NCI-H2107 treated with DMSO at 0.1 percent for 48 hours (cell line): Measurements from ENCODE around the gene RPL36.

Source experiments
- DNase-seq: peaks from one replicate; lab custom pipeline; 2025; ENCODE audit not compliant: unreplicated experiment; lab: John Stamatoyannopoulos, UW

The RPL36 gene

DNA sequence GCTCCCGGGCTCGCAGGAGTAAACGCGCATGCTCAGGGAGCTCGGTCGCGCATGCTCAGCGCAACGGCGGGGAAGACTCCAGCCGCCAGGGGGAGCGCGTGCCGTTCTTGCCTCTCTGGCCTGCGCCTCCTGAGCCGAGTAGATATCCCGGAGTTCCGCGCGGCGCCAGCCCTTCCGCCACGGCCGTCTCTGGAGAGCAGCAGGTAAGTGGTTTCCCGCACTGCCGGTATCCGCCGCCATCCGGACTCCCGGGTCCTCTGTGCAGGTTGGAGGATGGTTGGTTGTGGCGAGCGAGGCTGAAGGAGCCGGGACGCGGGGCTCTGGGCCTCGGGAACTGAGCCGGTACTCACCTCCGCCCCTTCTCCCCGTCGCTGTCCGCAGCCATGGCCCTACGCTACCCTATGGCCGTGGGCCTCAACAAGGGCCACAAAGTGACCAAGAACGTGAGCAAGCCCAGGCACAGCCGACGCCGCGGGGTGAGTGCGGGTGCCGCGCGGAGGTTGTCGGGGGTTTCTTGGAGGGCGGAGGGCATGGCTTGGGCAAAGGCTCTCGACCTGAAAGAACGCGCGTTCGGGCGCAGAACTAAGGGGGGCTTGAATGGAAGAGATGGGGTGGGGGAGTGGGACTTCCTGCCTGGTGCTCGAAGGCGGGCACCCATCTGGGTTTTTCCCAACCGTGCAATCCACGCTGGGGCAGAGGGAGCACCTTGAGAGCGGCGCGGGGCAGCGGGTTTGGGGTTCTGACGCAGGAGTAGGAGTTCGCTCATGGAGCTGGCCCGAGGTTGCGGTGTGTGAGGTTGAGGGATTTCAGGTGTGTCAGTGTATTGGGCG is at the start of gene RPL36:
Gene RPL36 (plus strand): TSS at position 171 of the 830 bp plus-strand sequence. CDS start 213 bp downstream, at position 384.
- peak; percentile 89 for DNase-seq

- no peak for DNase-seq
These were observed 48.9 kb upstream of the RPL36 start for GRCh38 chr19:5641171-5641570.

- DNase-seq: no peak
These were observed 47.9 kb upstream of the RPL36 start for GRCh38 chr19:5642204-5642603.

DNA sequence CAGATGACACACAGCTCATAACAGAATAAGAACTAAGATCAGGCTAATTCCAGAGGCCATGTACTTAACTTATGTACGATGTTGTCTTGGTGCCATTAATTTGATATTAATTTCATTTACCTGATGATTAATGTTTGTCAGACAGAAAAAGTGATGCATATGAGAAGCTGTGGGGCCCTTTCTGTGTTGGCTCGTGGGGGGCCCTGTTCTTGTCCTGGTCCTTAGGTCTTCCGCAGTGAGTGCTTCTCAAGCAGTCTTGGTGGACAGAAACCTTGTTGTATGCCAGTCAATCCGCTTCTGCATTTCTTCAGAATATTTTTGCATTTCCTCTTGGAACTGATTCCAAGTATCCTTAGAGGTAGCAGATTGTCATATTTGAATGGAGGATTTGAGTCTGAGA is 47.0 kb upstream of the RPL36 start:
- no peak for DNase-seq

- no peak for DNase-seq
These were observed 46.1 kb upstream of the RPL36 start for GRCh38 chr19:5644037-5644436.

DNA sequence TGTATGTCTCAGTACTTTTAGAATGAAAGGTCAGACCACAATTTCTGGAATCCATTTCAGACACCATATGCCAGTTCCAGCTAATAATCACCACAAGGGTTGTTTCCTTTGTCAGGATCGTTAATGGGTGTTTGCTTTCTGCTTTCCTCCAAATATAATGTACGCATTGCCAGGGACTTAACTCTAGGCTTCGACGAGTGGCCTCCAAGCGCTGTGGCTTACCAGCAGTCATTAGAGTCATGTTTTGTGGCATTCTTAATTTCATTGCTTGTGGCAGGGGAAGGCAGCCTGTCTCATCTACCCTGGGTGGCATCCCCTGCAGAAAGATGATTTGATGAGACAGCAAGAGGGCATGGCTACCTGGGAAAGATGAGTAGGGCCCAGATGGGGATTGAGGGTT is 44.7 kb upstream of the RPL36 start:
- peak; percentile 94 for DNase-seq

DNA sequence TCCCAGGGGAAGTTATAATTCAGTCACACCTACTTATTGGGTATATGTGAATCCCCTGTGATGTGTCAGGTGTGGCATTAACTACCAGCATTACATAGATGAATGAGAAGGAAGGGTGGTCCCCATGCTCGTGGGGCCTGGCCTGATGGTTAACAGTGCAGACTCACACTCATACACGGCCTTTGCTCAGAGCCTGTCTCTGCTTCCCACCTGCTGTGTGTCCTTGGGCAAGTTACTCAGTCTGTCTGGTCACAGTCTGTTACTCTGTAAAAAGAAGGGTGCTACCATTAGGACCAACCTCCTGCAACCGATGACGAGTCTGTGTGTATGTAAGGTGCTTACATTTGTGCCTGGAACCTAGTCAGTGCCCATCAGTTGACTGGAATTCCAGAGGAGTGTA is 43.4 kb upstream of the RPL36 start:
- DNase-seq: no peak

DNA sequence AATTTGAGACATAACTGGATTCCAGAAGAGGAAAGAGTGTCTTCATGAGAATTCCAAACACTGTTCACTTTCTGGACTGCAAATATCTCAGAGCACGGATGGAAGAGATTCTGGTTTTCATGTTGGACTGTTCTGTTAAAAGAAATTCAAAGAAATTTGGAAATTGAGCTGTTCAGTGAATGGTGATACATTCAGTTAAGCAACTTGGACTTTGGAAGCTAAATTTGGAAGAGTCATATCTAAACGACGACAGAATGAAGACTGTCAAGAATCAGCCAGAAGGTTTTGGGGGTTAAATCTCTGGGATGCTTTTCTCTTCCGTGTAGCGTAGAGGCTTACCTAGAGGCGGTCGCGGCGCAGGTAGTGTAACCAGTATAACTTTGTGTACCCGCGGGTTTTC is 41.6 kb upstream of the RPL36 start:
- DNase-seq: no peak

DNA sequence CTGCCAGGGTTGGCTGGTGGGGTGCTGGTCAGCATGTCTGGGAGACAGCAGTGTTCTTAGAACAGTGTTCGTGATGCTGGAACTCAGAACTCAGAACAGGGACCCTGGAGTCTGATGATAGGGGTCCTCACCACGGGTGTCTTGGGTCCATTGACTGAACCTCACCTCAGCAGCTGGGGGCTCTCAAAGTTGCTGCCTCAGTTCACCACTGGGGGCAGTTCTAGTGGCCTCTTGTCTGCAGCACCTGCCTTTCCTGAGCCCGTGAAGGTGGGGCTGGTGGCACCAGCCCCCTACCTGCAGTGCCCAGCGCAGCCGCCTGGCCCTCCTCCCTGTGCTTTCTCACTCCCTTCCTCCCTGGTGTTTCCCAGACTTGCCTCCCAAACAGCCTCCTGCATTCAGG is 38.7 kb upstream of the RPL36 start:
- no peak for DNase-seq

DNA sequence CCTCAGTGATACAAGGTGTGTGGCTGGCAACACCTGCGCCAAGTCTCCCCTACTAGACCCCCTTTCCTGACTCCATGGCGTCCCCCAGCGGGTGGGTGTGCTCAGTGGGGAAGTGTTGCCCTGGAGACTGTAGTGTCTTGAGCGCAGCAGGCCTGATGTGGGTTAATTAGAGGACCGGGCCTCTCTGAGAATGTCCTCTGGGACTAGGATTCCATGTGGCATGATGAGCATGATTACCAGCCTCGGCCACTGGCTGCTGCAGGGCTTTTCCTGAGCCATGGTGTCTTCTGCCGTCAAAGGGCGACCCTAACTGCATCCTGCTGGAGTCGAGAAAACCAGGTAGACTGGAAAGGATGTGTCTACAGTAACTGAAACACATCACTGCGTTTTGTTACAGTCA is 37.8 kb upstream of the RPL36 start:
- DNase-seq: no peak

- DNase-seq: no peak
These were observed 35.2 kb upstream of the RPL36 start for GRCh38 chr19:5654931-5655330.

DNA sequence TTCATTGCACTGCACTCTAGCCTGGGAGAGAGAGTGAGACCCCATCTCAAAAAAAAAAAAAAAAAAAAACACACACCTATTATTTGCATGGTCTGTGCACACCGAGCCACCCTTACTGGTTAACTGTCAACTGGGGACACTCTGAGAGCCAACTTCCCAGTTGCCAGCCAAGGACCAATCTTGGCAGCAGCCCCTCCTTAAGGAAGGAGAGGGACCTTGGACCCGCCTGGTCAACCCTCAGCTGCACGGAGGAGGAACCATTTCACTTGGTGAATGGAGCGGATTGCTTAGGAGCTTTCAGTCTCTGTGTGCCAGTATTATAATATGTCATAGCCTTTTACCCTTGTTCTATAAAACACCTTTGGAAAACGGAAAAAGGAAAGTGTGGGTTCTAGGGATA is 34.7 kb upstream of the RPL36 start:
- DNase-seq: no peak

GRCh38 chr19:5661483-5661882 is 28.6 kb upstream of the RPL36 start:
- DNase-seq: no peak

DNA sequence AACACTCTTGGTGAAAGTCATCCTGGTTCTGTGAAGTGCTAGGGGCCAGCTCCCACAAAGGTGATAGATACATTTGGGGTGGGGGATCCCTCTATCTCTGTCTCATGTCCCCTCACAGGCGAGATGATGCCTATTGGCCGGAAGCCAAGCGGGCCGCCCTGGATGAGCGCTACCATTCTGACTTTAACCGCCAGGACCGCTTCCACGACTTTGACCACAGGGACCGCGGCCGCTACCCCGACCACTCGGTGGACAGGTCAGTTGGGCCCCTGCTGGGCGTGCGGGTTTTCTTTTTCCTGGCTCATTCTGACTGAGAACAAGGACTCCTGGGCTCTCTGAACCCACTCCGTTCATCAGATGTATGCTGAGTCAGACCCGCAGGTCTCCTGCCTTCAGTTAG is 26.2 kb upstream of the RPL36 start:
- DNase-seq: no peak

DNA sequence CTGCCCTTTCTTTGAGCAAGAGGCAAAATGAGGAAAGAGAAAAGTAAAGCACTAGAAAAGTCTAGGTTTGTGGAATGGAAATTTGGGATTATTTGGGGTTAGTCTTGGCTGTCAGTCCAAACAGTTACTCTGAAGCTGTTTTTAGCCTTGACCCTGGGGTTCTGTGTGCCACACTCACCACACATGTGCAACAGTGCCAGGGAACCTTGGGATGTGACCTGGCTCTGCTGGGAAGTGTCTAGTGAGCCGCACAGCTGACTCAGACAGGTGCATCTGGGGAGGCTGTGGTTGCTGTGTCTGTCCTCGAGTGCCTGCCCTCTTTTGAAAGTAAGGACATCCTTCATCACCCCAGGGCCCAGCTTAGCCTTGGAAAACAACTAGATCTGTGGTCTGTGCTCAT is 25.6 kb upstream of the RPL36 start:
- no peak for DNase-seq

GRCh38 chr19:5665781-5666513 is 24.1 kb upstream of the RPL36 start:
- DNase-seq: no peak

DNA sequence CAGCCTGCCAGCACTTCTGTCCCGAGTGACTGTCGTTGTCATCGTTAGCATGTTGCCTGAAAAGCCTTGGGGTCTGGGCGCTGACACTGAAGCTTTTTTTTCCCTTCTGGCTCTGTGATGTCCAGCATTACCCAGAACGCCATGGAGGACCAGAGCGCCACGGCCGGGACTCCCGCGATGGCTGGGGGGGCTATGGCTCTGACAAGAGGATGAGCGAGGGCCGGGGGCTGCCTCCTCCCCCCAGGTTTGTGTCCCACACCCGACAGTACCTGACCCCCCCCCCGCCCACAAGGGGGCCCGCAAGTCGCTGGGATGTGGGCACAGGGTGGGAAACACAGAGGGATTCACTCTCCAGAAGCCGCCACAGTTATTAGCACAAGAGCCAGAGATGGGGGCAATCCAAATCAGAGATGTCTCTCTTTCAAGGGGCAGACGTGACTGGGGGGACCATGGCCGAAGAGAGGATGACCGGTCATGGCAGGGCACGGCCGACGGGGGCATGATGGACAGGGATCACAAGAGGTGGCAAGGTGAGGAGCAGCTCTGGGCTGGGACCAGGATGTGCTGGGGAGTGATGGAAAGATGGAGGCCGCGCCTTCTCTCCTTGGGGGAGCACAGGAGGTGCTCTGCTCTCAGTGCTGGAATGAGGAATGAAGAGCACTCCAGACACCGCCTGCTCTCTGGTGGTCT is 23.0 kb upstream of the RPL36 start:
- DNase-seq: no peak

DNA sequence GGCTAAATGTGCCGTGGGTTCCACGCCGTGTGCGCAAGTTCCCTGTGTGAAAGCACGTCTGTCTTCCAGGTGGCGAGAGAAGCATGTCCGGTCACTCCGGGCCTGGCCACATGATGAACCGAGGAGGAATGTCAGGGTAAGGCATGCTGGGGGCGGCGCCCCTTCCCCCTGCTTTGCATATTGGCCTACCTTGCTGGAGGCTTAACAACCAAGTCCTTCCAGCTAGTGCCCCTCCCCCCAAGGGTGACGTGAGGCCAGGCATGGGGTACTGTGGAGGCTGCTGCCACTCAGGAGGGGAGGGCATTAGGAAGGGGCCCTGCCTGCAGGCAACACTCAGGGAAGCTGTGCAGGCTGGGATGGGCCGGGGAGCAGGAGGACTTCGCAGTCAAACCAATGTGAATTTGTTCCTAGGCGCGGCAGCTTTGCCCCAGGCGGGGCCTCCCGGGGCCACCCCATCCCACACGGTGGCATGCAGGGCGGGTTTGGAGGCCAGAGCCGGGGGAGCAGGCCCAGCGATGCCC is 22.3 kb upstream of the RPL36 start:
- no peak for DNase-seq

GRCh38 chr19:5669212-5669611 is 20.9 kb upstream of the RPL36 start:
- DNase-seq: no peak

GRCh38 chr19:5671600-5671999 is 18.5 kb upstream of the RPL36 start:
- DNase-seq: no peak

DNA sequence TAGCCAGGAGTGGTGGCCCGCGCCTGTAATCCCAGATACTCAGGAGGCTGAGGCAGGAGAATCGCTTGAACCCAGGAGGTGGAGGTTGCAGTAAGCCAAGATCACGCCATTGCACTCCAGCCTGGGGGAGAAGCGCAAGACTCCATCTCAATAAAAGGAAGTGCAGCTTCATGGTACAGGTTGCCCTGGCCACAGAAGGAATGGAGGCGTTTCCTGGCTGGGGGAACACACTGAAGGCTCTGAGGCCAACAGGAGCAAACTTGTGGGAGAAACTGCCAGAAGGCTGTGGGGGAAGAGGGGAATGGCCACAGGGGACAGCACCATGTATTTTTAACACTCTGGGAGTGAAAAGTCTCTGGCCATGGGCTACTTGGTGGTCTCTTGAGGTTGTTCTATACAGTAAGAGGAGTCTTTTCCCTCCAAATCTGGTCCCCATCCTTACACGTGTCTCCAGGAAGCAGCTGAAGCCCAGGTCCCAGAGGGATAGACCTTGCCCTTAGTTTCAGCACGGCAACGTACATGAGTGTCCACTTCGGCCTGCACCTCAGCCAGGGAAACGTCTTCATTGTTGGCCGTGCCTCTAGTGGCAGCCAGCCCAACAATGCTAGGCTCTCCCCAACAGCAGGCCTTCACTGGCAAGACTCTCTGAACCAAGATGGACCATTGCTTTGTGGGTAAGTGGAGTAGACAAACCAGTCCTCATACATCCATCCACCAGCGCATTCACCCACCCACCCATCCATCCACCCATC is 17.2 kb upstream of the RPL36 start:
- no peak for DNase-seq
